A673 (cell line): ENCODE measurements around the gene SINHCAF.

Experiments
- EZH2 ChIP-seq: fragments of 200-600 bp; sonication (generic); IDR thresholded peaks from 2 replicates; pipeline ENCODE4 v1.6.1; 2017; ENCODE audit warnings: borderline replicate concordance, low read depth, mild to moderate bottlenecking, mixed read lengths, antibody characterized with exemption, low read length; ENCODE audit not compliant: poor library complexity, severe bottlenecking
- TF ChIP-seq, protein P1 (sequence below): fragments of 300-800, 200-600 bp; sonication (generic); conservative IDR thresholded peaks from 2 replicates; pipeline ENCODE4 v1.5.1; 2017; ENCODE audit warnings: low read depth, mild to moderate bottlenecking, antibody characterized with exemption, low read length, moderate library complexity, mixed read lengths

DNA sequence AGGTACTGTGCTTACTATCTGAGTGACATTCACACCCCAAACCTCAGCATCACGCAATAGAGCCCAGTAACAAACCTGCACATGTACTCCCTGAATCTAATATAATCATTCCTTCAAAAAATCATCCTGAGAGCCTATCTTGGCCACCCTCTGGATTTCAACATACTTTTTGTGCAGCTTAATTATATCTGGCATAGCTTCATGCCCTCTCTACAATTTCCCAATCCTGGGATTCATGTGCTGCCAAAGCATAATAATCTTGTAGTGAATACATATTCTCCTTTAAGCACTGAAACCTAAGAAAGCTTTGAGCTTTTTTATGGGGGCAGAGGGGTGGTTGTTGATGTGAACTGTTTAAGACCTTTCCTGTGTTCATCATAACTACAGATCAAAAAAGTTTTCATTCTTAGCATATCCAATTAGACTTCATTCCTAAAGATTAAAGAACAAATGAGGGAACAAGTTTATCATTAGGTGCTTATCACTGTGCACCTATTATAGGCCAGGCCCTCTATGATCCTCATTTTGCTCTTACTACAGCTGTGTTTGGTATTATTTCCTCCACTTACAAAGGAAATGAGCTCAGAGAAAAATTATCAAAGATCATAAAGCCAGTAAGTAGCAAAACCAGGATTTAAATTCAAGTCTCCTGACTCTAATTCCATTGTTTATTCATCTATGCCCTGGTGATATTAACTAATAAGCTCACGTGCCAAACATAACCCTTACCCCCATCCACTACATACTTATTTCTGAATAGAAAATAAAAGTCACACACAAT is 51.2 kb downstream of the SINHCAF start:
- TF ChIP-seq, protein P1, sequence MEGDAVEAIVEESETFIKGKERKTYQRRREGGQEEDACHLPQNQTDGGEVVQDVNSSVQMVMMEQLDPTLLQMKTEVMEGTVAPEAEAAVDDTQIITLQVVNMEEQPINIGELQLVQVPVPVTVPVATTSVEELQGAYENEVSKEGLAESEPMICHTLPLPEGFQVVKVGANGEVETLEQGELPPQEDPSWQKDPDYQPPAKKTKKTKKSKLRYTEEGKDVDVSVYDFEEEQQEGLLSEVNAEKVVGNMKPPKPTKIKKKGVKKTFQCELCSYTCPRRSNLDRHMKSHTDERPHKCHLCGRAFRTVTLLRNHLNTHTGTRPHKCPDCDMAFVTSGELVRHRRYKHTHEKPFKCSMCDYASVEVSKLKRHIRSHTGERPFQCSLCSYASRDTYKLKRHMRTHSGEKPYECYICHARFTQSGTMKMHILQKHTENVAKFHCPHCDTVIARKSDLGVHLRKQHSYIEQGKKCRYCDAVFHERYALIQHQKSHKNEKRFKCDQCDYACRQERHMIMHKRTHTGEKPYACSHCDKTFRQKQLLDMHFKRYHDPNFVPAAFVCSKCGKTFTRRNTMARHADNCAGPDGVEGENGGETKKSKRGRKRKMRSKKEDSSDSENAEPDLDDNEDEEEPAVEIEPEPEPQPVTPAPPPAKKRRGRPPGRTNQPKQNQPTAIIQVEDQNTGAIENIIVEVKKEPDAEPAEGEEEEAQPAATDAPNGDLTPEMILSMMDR = no peak
- no peak for TF ChIP-seq EZH2
